NAMALWA (cell line): ENCODE data around the gene KCND1.
A peak's percentile ranks its signal among the peaks of the same experiment; 100 is the strongest.

Source experiments
- DNase-seq: peaks from one replicate; pipeline ENCODE4 v3.0.0-alpha.2; 2015; ENCODE audit warnings: low spot score

Gene KCND1

DNA sequence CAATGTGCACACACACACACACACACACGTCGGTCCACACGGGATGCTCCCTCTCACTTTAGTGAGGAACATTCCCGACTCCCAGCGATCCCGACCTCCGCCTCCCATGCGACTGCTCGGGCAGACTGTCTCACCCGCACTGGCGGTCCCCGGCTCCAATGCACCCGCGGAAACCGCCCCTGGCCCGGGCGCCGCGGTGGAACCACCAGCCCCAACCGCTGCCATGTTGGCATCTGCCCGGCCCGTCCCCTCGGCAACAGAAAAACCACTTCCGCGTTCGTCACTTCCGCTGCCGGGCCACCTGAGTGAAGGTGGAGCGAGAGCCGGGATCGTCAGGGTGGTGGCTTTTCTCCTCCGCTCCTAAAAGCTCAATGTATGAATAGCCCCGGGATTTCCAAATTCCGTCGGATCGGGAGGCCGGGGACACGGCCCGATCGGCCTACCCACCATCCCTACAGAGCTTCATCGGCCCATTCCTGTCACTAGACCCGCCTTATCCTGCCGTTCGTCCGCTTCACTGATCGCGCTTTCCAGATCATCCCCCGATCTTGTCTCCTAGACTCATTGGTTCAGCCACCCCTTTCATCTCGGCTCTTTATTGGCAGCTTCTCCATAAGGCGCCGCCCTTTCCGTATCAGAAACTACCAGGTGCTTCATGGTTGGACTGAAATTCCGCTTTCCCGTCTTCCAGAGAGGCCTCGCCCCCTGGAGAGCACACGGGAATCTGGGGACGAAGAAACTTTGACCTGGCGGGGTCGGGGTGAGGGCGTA, 60.0 kb downstream of the KCND1 start, which contains the start of gene SLC35A2:
SLC35A2 (minus strand) TSS at position 235 of the 771 bp plus-strand sequence; CDS start at position 225, 10 bp downstream.
- peak; percentile 83 for DNase-seq
